ENCODE measurements around the gene SCTR. TPM values are rescaled to one million over a fixed set of nuclear protein-coding genes. Genes with fewer than 3 reads are reported as not detected.
A peak's percentile ranks its signal among the peaks of the same experiment; 100 is the strongest.

The SCTR gene
- total and polyA plus RNA-seq, 2 of the 8 experiments (the other 6 are each of a cell fraction or from before 2014, with no cell fraction given) = 0.15 TPM; not detected in 1

- Histone ChIP-seq H2BK12ac (ENCODE audit: low read depth, low read length) (0 out of 2 replicates have a peak overlapping the region, but pooled peaks have one; percentile 30), H3K23ac (ENCODE audit: insufficient read length) (no peak overlapping the region), H3K14ac (ENCODE audit: insufficient read length) (no peak overlapping the region), H3K23me2 (ENCODE audit: low read depth, low read length) (peaks cover 11% of the 10 kb centered on the region; the same call in 1 of the 2 replicates), H4K5ac (ENCODE audit: insufficient read length, low read depth, low read length) (no peak overlapping the region), H3K79me2 (ENCODE audit: control insufficient read depth in 1 of 2, insufficient read depth in 2 of 2, low read length in 2 of 2) (no peaks in the 10 kb centered on the region; a peak in 1 of 4 replicates), H3K4me2 (ENCODE audit: insufficient read depth in 1 of 2, low read depth in 2 of 2, low read length in 2 of 2) (no peak overlapping the region), H2BK15ac (ENCODE audit: low read length) (peak overlapping the region; percentile 85; the same call in 1 of the 2 replicates), H3K4ac (replicated peaks; ENCODE audit: insufficient read length, low read depth, low read length) (no peak overlapping the region), H3K4me1 (replicated peaks in 1 of 4; ENCODE audit: control insufficient read depth in 3 of 4, insufficient read depth in 4 of 4, low read length in 3 of 4) (peaks cover 0 to 20% (median 15%) of the 10 kb centered on the region in 4 experiments; a peak in 6 of 7 replicates), H3K36me3 (ENCODE audit: control insufficient read depth in 2 of 4, insufficient read depth in 4 of 4, low read length in 3 of 4) (no peaks in the 10 kb centered on the region), H3K4me3 (ENCODE audit: extremely low read depth in 1 of 4, insufficient read depth in 2 of 4, low read depth in 3 of 4, low read length in 4 of 4) (no peak overlapping the region), H4K8ac (ENCODE audit: extremely low read depth, insufficient read depth, low read length) (no peak overlapping the region), H3K9ac (replicated peaks in 1 of 4; ENCODE audit: extremely low read depth in 1 of 4, low read depth in 3 of 4, low read length in 3 of 4) (no peak overlapping the region), H2BK20ac (ENCODE audit: low read length) (0 out of 2 replicates have a peak overlapping the region, but pooled peaks have one; percentile 21), H4K20me1 (replicated peaks in 1 of 2; ENCODE audit: control insufficient read depth in 1 of 2, insufficient read depth in 2 of 2, low read length in 2 of 2) (peaks cover 2 to 5% of the 10 kb centered on the region in 2 experiments), H3K9me3 (ENCODE audit: insufficient read depth in 2 of 2, low read depth in 1 of 2, low read length in 1 of 2) (no peaks in the 10 kb centered on the region), H3K18ac (ENCODE audit: extremely low read depth, low read length) (no peak overlapping the region), H4K91ac (replicated peaks; ENCODE audit: insufficient read length, low read length) (no peak overlapping the region), H3K79me1 (ENCODE audit: low read depth, low read length) (0 out of 2 replicates have a peak, but pooled peaks cover 2% of the 10 kb centered on the region), H2BK5ac (ENCODE audit: low read depth, low read length) (no peak overlapping the region; the same call in 1 of the 2 replicates), H2AFZ (ENCODE audit: low read length) (no peak overlapping the region), H2BK120ac (replicated peaks; ENCODE audit: low read depth, low read length) (no peak overlapping the region), H3K56ac (replicated peaks; ENCODE audit: insufficient read length, low read depth, low read length) (no peak overlapping the region), H2AK5ac (ENCODE audit: low read depth, low read length) (no peak overlapping the region; the same call in 1 of the 2 replicates), H3K27me3 (replicated peaks in 1 of 4; ENCODE audit: control insufficient read depth in 3 of 4, extremely low read depth in 1 of 4, insufficient read depth in 3 of 4, low read length in 3 of 4) (peaks cover 0 to 14% (median 6%) of the 10 kb centered on the region in 4 experiments; a peak in 5 of 7 replicates), H3K27ac (ENCODE audit: low read depth, low read length) (no peak overlapping the region)
- ChIA-PET POLR2A (ENCODE audit: partially characterized antibody) (interaction anchor here (0.7 to 1.3 kb wide), 4 partner anchors 10 to 27 kb away, joined by 3 to 6 read pairs (median 3); no protein-coding TSS in a partner anchor), CTCF (ENCODE audit: partially characterized antibody) (interaction anchor here (0.6 to 2.3 kb wide), 11 partner anchors 10 to 274 kb away, joined by 3 to 15 read pairs (median 3); no protein-coding TSS in a partner anchor)
- FAIRE-seq (no peak), DNase-seq (ENCODE audit: low read depth in 1 of 2, low spot score in 2 of 2) (no peak)
- TF ChIP-seq NRF1 (IDR thresholded peaks at IDR 0.05; ENCODE audit: low read depth, low read length) (no peak), TEAD4 (IDR thresholded peaks at IDR 0.05; ENCODE audit: low read depth, low read length) (peak; percentile 73; the same call in 1 of the 2 replicates)
- 75% methylated on average over 6 of the region's 6 CpGs; no CpG with 5 or more reads in 1 of the 2 experiments for WGBS, 2 experiments (ENCODE audit: extremely low coverage in 1 of 2, insufficient coverage in 1 of 2, insufficient read length in 1 of 2, insufficient replicate concordance in 2 of 2, low coverage in 1 of 2, low lambda C conversion rate in 2 of 2, missing lambda C conversion rate in 1 of 2)
These were observed 89.6 kb downstream of the SCTR start for GRCh38 chr2:119434664-119435063.

Data from H1 (cell line).